Body of pancreas (tissue), 4 donors: ENCODE results near the gene GALNT2.

Experiments
- POLR2A ChIP-seq, 3 donors: fragments of 450-650 bp; IDR thresholded peaks; one replicate each; pipeline ENCODE4 v1.6.1; 2016; ENCODE audit warnings: antibody characterized with exemption in 3 of 3, mild to moderate bottlenecking in 2 of 3
- TF ChIP-seq, protein P1 (sequence below), 7 experiments: fragments of 450-650 bp in 4 of 7; fragments of 200-600 bp in 3 of 7; sonication (generic) in 3 of 7; IDR thresholded peaks; one replicate each; pipeline ENCODE4 v1.5.1; 2016 to 2019; ENCODE audit warnings: antibody characterized with exemption in 7 of 7

- TF ChIP-seq, protein P1, sequence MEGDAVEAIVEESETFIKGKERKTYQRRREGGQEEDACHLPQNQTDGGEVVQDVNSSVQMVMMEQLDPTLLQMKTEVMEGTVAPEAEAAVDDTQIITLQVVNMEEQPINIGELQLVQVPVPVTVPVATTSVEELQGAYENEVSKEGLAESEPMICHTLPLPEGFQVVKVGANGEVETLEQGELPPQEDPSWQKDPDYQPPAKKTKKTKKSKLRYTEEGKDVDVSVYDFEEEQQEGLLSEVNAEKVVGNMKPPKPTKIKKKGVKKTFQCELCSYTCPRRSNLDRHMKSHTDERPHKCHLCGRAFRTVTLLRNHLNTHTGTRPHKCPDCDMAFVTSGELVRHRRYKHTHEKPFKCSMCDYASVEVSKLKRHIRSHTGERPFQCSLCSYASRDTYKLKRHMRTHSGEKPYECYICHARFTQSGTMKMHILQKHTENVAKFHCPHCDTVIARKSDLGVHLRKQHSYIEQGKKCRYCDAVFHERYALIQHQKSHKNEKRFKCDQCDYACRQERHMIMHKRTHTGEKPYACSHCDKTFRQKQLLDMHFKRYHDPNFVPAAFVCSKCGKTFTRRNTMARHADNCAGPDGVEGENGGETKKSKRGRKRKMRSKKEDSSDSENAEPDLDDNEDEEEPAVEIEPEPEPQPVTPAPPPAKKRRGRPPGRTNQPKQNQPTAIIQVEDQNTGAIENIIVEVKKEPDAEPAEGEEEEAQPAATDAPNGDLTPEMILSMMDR (IDR thresholded peaks at IDR 0.05): no peak
- TF ChIP-seq POLR2A (IDR thresholded peaks at IDR 0.05): no peak
Measured at GRCh38 chr1:230084408-230085177, 17.6 kb downstream of the GALNT2 start.
